HEK293 (cell line): ENCODE measurements around the gene JHY.

Experiments used
- CTCF ChIP-seq: fragments of 450-650 bp; formaldehyde crosslinking; IDR thresholded peaks from 2 replicates; pipeline ENCODE4 v1.5.1; 2016; ENCODE audit warnings: missing biosample characterization, missing genetic modification characterization
- ZNF138 ChIP-seq: fragments of 450-650 bp; formaldehyde crosslinking; IDR thresholded peaks from 2 replicates; pipeline ENCODE4 v1.5.1; 2016; ENCODE audit warnings: missing biosample characterization, missing genetic modification characterization, borderline replicate concordance
- ZNF175 ChIP-seq: fragments of 450-650 bp; formaldehyde crosslinking; IDR thresholded peaks from 2 replicates; pipeline ENCODE4 v1.5.1; 2016; ENCODE audit warnings: missing biosample characterization, missing genetic modification characterization
- ZNF184 ChIP-seq: fragments of 450-650 bp; IDR thresholded peaks from 2 replicates; pipeline ENCODE4 v1.5.1; 2018; ENCODE audit warnings: missing biosample characterization, mild to moderate bottlenecking, missing genetic modification characterization
- ZNF561 ChIP-seq: fragments of 450-650 bp; IDR thresholded peaks from 2 replicates; pipeline ENCODE4 v1.5.1; 2018; ENCODE audit warnings: missing biosample characterization, missing genetic modification characterization, borderline replicate concordance
- ZNF664 ChIP-seq: fragments of 450-650 bp; formaldehyde crosslinking; IDR thresholded peaks from 2 replicates; pipeline ENCODE4 v1.5.1; 2016; ENCODE audit warnings: missing biosample characterization, missing genetic modification characterization
- ZNF76 ChIP-seq: fragments of 450-650 bp; formaldehyde crosslinking; IDR thresholded peaks from 2 replicates; pipeline ENCODE4; 2016; ENCODE audit warnings: low read depth, missing biosample characterization, missing genetic modification characterization, borderline replicate concordance

- TF ChIP-seq CTCF (tag by site-specific recombination) (no peak), ZNF138 (tag by site-specific recombination) (no peak), ZNF184 (tag by site-specific recombination) (no peak), ZNF76 (no peak), ZNF175 (no peak), ZNF664 (tag by site-specific recombination) (no peak), ZNF561 (tag by site-specific recombination) (no peak)
Measured at GRCh38 chr11:122895563-122895962, 13.0 kb downstream of the JHY start.
